Stimulated activated CD8-positive, alpha-beta memory T cell treated with anti-CD3 and anti-CD28 coated beads, Interleukin-7, amount 100 ng/mL, for 4 hours (primary cell): Measurements from ENCODE around the gene FAM174C.

Source experiments
- DNase-seq, 2 donors: peaks; one replicate each; pipeline ENCODE4 v3.0.0-alpha.2; 2020; ENCODE audit warnings: low read depth in 2 of 2

The FAM174C gene

GRCh38 chr19:1275260-1275975 is at the start of gene FAM174C:
FAM174C (plus strand) TSS chr19:1275530; CDS start chr19:1275550, 20 bp downstream.
- peak; percentile 96 to 97 for DNase-seq

GRCh38 chr19:1226227-1226518 is 49.2 kb upstream of the FAM174C start:
- no peak for DNase-seq

DNA sequence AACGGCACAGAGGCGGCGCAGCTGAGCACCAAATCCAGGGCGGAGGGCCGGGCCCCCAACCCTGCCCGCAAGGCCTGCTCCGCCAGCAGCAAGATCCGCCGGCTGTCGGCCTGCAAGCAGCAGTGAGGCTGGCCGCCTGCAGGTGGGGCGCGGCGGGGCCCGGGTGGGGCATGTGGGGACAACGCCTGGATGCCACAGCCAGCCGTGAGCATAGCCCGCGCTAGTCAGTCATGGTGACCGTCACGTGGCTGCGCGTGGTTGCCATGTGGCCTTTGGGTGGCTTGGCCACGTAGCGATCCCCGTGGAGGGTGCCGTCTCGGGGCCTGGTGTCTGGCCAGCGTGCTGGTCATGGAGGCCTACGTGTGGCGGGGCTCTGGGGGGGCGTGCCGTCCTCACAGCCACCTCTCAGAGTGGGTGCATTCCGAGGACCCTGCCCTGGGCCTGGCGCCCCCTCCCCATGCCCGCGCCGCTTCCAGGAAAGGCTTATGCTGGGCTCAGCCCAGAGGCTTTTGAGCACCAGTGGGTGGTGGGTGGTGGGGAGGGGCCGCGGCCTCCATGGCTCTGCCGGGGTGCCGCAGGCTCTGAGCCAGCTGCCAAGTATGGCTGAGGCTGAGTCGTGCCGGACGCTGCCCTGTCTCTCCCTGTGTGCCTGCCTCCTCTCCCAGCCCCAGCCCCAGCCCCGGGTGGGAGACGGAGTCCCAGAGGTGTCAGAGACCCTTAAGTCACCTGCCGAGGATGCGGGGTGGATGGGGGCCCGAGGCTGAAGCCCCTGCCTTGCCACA is 48.6 kb upstream of the FAM174C start:
- no peak for DNase-seq

GRCh38 chr19:1227304-1228054 is 47.9 kb upstream of the FAM174C start:
- no peak for DNase-seq

DNA sequence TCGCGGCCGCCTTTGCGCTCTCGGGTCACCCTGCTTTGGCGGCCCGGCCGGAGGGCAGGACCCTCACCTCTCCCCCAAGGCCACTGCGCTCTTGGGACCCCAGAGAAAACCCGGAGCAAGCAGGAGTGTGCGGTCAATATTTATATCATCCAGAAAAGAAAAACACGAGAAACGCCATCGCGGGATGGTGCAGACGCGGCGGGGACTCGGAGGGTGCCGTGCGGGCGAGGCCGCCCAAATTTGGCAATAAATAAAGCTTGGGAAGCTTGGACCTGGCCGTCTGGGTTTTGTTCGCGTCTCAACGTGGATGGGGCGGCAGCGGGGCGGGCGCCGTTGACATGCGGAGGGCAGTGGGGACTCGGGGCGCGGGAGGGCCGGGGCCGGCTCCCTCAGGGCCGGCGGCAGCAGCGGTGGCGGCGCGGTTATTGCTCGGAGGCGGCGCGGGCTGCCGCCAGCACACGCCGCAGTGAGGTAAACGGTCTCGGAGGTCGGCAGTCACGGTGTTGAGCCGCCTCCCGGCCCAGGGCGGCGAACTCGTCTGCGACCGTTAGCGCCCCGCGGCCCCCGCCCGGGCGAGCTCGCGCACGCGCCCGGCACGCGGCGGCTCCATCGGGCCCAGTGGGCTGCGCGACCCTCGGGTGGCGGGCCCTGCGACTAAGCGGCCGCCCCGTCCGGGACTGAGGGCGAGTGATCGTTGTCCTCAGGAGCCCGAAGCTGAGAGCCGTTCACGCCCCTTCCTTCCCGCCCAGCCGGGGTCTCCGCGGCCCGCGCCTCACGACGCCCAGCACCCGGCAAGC is 47.0 kb upstream of the FAM174C start:
- DNase-seq, result no peak

DNA sequence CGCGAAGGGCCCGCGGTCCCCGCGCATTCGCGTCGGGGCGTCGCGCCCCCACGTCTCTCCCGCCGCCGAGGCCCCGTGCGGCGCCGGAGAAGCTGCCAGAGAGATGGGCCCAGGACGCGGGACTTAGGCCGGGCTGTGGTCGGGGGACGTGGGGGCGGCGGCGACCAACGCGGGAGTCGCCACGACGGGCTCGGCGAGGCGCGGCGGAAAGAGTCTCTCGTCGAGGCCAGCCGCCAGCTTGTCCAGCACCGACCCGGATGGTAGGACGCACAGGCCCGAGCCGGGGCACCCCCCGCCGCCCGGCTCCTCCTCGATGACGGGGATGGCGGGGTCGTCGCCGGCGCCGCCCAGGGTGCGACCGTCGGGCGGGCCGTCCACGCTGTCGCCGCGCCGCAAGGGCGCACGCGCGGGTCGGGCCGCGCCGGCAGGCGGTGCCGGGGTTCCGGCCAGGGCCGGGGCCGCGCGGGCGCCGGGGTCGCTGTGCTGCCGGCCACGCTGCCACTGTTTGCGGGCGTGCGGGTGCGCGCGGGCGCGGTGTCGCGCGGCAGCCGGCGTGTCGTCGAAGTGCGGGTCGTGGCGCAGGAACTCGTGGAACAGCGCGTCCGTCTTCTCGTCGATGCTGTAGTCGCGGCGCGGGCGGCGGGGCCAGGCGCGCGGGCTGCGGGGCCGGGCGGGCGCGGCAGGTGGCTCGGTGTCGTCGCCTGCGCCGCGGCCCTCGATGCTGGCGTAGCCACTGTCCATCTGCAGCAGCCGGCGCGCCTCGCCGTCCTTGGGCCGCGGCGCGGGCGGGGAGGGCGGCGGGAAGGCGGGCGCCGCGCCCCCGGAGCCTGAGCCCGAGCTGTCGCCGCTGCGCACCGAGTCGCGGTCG is 46.0 kb upstream of the FAM174C start:
- DNase-seq, result no peak

DNA sequence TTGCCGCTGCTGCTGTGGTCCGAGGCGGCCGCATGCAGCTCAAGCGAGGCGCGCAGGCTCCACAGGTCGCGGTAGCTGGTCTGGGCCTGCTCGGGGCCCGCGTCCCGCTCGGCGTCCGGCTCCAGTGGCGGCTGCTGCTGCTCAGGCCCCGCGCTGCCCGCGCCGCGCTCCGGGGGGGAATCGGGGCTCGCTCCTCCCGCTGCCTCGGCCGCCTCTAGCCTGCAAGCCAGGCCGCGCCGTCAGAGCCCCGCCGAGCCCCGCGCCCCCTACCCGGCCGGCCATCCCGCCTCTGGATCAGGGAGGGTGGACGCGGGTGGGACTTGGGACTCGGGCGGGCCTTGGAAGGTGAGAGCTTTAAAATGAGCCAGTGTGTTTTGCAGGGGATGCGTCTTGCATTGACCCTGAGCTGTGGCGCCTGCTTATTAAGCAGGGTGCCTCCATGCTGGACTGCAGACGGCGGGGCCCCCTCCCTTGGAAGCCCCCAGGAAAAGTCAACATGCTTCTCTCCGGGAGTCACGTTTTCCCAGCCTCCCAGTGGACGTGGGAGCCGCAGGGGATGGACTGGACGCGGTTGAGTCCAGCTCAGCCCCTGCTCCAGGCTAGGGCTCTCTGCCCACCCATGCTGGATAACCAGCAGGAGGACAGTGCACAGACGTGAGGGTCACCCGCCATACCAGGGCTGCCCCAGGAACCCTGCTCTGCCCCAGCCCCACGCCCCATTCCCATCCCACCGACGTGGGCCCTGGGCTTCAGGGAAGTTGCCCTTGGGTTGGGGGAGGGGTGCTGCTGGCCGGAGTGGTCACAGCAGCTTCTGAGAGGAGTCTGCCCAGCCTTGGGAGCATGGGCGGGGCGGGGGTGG is 45.2 kb upstream of the FAM174C start:
- no peak for DNase-seq

DNA sequence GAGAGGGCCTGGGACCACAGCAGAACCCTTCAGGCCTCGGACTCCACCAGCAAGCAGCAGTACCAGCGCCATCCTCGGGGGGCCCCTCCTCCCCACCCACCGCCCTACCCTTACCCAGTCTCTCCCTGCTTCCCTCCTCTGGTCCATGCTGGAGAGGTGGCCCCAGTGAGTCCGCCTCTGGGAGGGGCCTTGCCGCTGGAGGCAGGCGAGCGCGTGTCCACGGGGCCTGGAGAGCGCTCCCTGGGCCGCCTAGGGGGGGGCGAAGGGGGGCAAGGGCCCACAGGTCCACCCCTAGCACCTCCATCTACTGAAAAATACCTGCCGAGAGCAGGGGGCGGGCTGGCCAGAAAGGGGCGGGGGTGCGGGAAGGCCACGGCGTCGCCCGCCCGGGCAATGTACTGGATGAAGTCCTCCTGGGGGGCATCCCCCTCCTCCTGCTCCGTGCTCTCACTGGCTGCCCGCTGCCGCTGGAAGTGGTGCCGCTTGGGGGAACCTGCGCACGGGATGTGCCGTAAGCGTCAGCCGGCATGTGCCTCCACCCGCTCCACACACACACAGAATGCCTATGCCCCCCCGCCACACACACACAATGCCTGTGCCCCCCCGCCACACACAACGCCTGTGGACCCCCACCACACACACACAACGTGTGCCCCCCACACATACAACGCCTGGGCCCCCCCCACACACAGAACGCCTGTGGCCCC is 44.4 kb upstream of the FAM174C start:
- DNase-seq, result no peak

GRCh38 chr19:1231729-1232637 is 43.3 kb upstream of the FAM174C start:
- no peak for DNase-seq

DNA sequence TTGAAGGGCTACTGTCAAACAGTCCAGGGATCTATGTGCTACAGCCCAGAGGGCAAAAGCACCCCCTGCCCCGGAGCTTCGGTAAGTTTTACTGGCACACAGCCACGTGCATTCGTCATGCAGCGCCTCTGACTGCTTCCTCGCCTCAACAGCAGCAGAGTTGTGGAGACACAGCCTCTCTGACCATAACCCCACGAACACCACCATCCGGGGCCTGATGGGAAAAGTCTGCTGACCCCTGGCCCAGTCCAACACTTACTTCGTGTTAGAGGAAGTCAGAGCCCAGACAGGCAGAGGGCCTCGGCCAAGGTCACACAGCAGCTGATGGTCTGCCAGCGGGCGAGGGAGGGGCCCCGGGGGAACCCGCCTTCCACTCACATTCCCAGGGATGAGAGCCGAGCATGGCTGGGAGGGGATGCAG is 42.7 kb upstream of the FAM174C start:
- DNase-seq, result no peak

DNA sequence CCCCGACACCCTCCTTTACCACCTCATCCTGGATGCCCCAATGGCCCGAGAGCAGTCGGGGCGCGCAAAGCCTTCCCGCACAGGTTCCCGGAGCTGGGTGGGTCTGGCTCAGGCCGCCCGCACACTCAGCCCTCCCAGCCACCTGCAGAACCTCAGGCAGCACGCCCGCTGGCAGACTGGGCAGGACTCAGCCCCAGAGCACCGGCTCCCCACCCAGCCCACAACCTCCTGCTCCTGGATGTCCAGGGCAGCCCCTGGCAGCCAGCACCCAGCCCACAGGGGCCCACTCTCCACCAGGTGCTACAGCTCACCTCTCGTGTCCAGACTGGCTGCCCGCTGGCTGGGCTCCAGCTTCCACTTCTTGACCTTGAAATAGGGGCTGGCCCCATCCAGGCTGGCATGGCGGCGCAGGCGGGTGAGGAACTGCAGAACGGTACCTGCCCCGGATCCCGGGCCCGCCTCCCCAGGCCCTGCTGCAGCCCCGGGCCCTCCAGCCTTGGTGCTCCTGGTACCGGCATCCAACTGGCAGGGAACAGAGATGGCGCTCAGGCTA is 42.1 kb upstream of the FAM174C start:
- no peak for DNase-seq

- DNase-seq, result no peak
These were observed 41.0 kb upstream of the FAM174C start for GRCh38 chr19:1234051-1234954.

GRCh38 chr19:1234955-1235380 is 40.4 kb upstream of the FAM174C start:
- DNase-seq, result no peak

GRCh38 chr19:1235625-1236538 is 39.4 kb upstream of the FAM174C start:
- no peak for DNase-seq

GRCh38 chr19:1236576-1236975 is 38.8 kb upstream of the FAM174C start:
- DNase-seq, result no peak
